HG02798 (cell line): ENCODE data around the gene S1PR3.

Source experiments
- ATAC-seq: cut with Tn5 transposase; IDR thresholded peaks from one replicate; pipeline ENCODE4 v1.9.1; 2021; ENCODE audit warnings: mild to moderate bottlenecking; ENCODE audit not compliant: unreplicated experiment, poor library complexity

S1PR3 gene

DNA sequence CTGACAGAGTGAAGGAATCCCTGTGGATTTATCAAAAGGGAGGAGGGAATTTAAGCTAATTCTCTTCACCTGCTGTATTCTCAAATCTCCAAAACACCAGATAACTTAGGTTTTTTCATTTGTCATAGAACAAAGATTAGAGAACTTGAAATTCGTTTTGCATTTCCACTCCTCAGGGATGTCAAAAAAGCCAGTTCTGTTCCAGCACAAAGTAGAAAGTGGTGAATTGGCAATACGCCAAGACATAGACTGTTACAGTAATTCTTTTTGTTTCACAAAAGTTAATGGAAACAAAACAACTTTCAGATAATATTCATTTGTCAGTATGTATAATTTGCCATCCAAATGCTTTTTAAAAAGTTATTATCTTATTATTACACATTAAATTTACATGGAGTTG is 15.0 kb downstream of the S1PR3 start:
- ATAC-seq = no peak

DNA sequence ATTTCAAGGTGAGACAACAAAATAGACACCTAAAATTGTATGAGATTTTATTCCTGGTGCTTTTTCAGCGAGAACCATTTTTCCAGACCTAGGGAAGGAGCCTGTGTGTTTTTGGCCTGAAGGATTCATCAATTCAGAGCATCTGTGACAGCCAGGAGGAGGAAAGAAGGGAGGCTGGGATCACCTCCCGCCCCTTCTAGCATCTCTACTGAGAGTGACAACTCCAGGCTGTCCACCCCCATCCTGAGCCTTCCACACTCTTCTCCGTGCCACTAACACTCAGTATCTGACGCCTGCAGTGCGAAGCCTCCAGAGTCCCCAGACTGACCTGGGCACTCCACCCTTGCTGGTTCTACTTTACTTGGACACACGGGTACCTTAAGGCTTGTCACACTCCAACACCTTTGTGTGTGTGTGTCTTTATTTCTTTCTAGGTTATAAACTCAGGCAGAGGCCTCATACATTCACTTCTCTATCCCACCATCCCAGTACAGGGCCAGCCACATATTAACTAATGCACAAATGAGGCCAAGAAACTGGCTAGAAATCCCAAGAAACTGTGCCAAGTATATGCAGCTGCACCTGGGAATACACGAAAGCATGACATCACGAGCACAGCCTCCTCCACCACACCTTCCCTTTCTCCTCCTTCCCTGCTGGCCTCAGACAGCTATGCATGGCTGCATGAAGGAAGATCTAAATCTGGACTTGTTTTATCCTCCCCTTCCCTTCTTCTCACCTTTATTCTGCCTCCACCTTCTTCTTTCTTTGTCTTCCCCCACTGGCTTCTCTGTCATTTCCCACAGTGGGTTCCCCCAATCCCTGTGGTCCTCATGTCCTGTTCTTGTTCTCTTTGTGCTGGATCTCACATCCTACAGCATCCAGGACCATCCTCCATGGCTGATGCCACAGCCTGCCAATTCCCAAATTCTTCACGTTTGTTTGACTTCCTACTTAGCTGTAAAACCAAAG is 16.0 kb downstream of the S1PR3 start:
- no peak for ATAC-seq

- ATAC-seq = no peak
Observed at GRCh38 chr9:89008055-89008743, 16.9 kb downstream of the S1PR3 start.

GRCh38 chr9:89008744-89009545 is 17.7 kb downstream of the S1PR3 start:
- ATAC-seq = no peak

GRCh38 chr9:89009546-89009840 is 18.2 kb downstream of the S1PR3 start:
- no peak for ATAC-seq

- ATAC-seq = no peak
Observed at GRCh38 chr9:89010056-89010455, 18.8 kb downstream of the S1PR3 start.

DNA sequence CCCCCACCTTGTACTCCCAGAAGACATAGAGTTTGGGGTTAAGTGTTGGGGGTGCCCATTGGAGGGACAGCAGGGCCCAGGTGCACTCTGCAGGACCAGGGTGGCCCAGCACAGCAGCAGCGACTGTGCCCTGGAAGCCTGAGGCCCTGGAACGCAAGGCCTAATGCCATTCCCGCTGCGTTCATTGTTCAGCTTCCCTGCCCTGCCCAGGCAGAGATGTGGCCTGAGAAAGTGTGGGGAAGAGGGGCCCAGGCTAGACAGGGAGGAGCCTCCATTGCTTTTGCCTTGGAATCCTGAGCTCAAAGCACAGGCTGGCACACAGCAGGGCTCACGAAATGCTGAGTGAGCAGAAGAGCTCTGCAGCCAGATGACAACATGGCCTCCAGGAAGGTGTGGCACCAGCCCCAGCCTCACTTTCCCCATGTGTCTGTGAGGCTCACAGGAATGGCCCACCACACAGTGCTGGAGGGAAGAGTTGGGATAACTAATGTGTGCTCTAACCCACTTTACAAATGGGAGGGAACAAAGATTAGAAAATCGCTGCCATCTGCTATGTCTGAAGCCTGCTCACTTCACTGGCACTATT is 19.4 kb downstream of the S1PR3 start:
- ATAC-seq = no peak

GRCh38 chr9:89011683-89012082 is 20.4 kb downstream of the S1PR3 start:
- no peak for ATAC-seq

GRCh38 chr9:89012294-89013042 is 21.2 kb downstream of the S1PR3 start:
- no peak for ATAC-seq

- ATAC-seq = no peak
Observed at GRCh38 chr9:89013660-89014059, 22.4 kb downstream of the S1PR3 start.

DNA sequence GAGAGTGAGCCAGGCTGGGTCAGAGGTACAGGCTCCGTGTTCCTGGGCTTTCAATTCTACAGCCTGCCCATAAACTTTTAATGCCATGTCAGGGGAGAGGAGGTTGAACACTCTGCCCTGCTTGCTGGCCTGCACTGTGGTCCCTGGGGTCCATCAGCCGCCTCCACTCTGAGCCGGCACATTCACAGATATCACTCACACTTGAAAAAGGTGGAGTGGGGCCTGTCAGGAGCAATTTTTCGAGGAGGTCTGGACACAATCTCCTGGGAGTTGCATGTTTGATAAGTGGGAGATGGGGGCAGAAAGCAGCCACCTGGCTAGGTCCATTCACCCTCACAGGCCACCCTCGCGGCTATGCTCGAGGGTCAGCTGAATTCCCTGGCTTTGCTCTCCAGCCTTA is 22.9 kb downstream of the S1PR3 start:
- no peak for ATAC-seq

DNA sequence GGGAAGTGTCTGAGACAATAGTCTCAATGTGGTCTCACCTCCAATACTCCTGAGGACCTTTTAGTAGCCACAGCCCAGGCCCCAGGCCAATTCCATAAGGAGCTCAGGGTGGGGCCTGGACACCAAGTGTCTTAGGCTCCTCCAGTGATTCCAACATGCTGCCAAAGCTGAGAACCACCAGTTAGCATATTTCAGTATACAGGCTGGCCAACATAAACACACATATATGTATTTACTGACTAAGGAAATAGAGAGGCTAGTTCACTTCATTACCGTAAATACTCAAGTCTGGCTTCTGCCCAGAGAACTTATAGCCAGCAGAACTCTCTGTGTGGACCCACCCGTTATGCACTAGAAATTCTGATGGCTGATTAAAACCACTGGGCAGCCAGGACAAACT is 24.1 kb downstream of the S1PR3 start:
- ATAC-seq = no peak

DNA sequence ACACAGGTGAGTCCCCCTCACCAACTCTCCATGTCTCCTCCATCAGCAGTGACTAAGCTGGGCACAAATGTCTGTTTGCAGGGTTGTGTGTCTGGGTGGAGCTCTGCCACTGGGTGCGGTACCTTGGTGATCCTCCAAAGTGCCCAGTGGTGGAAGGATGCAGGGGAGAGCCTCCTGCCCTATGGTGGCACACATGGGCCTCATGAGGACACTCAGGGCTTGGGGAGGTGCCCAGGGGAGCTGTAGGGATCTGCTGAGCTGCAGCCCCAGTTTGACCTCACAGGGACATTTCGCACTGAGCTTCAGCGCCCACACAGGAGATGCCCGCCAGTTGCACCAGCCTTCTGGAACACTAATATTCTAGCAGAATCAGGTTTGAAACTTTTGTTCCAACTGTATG is 29.5 kb downstream of the S1PR3 start:
- ATAC-seq = no peak

DNA sequence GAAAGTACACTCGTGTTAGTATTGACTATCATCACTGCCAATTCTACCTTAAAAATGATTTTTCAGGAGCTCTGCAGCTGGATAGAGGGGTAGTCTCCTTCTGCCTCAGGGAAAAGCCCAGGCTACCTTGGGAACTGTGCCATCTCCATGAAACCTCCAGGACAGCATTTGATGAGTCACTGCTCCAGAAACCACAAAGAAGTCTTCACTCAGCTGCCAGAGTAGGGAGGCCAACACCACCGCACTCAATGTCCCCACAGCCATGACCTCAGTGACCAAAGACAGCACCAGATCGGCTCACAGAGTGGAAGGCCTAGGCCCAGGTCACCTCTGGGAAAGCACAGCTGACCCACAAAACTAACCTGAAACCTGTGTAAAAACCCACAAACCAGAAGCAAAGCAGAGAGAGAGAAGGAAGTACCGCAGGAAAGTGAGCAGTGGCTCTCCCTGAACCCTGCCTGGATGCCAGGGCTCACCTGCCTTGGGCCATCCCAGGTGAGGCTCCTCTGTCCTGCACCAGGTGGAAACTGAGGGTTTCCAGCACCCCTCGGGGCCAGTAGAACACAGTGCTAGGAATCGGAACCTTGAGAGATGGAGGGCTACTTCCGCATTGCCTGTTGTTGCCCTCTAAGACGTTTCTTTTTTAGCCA is 30.0 kb downstream of the S1PR3 start:
- no peak for ATAC-seq

DNA sequence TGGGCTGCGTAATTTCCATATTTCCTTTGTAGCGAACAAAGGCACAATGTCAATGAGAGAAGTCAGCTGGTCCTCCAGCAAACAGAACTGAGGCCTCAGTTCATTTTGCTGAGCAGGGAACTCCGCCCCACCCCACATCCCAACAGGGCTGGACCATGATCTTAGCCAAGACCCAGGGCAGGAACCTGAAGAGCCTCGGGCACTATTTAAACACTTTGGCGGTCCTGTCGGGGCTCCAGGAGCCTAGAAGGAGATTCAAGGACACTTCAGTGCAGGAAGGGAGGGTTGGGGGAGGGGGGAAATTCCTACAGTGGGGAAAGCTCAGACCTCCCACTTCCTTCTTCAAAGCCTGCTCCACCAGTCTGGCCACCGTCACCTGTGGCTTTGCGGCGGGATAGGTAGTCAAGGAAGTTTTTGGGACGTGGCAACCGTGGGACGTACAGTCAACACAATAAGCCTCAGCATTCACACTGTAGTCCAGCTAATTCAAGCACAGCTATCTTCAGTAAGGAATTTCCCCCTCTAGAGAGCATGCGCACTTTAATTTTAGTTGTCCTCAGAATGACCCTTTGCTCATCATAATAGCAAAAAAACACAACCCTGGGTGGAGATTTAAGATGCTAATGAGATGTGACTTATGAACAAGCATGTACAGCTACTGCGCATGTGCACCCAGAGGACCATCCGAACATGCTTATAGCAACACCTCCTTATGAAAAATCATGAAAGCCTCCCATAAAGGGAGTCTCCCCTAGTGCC is 30.9 kb downstream of the S1PR3 start:
- ATAC-seq = no peak

DNA sequence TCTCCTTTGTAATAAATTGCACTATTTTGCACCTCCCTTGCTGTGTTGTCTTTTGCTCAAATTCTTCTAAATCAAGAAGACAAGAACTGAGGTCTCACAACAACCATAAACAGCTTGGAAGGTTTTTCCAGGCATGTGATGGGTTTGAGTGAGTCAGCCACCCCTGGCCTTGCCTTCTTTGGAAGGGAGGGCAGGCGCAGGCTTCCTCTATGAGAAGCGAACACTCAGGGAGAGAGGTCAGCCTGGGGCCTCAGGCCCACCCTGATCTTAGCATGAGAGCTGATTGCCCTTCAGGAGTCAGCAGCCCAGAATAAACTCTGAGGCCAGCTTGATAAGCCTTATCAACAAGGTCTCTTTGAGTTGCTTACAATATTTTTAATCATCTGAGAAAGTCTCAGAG is 31.6 kb downstream of the S1PR3 start:
- no peak for ATAC-seq

GRCh38 chr9:89023740-89024139 is 32.5 kb downstream of the S1PR3 start:
- no peak for ATAC-seq

DNA sequence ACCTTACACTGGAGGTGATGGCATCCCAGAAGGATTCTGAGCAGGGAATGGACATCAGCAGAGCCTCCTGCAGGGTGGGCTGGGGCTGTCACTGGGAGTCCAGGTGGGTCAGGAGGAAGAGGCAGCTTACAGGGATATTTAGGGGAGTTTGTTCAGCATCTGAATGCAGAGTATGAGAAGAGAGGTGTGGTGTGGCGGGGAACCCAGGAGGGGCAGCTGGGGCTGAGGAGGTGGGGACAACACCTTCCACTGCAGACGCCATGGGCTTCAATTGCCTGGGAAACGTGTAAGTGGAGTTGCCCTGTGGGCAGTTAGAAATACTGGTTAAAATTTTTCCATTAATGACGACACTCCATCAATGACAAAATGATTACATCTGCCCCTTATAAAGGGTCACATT is 33.5 kb downstream of the S1PR3 start:
- no peak for ATAC-seq

DNA sequence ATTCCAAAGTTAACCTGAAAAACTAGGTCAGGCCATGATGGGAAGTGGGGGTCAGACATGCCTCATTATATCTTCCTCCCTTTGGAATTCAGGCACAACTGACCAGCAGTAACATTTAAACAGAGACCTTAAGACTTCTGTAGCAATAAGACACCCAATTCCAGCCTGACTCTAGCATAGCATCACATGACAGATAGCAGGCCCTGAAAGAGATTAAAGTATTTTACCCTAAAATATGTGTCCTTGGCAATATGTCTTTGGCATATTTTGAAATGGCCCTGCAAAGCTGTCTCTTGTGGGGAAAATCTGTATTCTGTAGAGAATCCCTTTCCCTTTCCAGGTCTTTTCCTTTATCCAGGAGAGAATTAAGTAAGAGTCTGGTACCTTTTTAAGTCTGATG is 34.3 kb downstream of the S1PR3 start:
- no peak for ATAC-seq
